Measurements from ENCODE around the gene THEMIS. TPM values are rescaled to one million over a fixed set of nuclear protein-coding genes. Genes with fewer than 3 reads are reported as not detected.

THEMIS gene
- polyA plus RNA-seq, 1 experiment = not detected

DNA sequence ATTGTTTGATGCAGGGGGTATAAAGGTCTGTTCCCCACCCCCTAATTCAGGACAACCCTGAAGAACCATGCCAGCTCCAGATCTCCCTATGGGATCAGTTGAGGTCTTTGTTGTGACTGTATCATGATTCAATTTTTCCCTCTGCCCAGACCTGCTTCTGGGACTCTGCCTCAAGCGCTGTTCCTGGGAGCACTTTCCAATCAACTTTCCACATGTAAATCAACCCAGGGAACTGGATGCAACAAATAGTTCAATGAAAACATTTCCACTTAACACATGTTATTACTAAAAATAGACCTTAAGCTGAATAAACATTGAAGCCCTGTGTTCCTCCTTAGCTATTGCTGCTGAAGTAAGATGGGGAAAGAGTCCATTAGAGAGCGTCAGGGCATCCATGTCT, 184.4 kb downstream of the THEMIS start:
- DNase-seq (ENCODE audit: low read depth) = no peak
- CTCF ChIA-PET = interaction anchor here (1.5 kb wide), 1 partner anchor 14 kb away, joined by 5 read pairs; no protein-coding TSS in a partner anchor
- POLR2A ChIA-PET = no interaction called here
- no peak overlapping the region for H3K4me3 ChIP-seq (ENCODE audit: low read depth, low read length)
- no peaks in the 10 kb centered on the region for H3K36me3 ChIP-seq (ENCODE audit: control insufficient read depth, insufficient read depth, low read length)
- TF ChIP-seq, protein P1, sequence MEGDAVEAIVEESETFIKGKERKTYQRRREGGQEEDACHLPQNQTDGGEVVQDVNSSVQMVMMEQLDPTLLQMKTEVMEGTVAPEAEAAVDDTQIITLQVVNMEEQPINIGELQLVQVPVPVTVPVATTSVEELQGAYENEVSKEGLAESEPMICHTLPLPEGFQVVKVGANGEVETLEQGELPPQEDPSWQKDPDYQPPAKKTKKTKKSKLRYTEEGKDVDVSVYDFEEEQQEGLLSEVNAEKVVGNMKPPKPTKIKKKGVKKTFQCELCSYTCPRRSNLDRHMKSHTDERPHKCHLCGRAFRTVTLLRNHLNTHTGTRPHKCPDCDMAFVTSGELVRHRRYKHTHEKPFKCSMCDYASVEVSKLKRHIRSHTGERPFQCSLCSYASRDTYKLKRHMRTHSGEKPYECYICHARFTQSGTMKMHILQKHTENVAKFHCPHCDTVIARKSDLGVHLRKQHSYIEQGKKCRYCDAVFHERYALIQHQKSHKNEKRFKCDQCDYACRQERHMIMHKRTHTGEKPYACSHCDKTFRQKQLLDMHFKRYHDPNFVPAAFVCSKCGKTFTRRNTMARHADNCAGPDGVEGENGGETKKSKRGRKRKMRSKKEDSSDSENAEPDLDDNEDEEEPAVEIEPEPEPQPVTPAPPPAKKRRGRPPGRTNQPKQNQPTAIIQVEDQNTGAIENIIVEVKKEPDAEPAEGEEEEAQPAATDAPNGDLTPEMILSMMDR (IDR thresholded peaks at IDR 0.05; ENCODE audit: insufficient read depth, low read depth, low read length) = no peak
- 0 out of 2 replicates have a peak, but pooled peaks cover 3% of the 10 kb centered on the region for H3K27me3 ChIP-seq (ENCODE audit: control insufficient read depth, insufficient read depth, low read length)

DNA sequence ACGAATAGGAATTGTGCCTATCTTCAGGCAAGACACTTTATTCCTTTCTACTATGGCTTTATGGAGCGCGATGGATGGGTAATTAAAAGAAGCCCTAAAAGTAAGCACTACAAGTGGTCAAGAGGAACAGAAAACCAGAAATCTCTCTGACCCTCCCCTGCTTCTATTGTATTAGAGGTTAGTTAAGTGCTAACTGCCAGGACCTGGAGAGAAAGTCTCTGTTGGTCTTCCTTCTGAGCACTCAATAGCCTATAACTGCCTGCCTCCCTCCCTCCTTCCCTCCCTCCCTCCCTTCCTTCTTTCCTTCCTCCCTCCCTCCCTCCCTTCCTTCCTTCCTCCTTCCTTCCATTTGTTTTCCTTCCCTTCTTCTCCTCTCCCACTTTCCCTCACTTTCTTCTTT, 190.2 kb downstream of the THEMIS start:
- ChIA-PET POLR2A (no interaction called here), CTCF (interaction anchor here (1.7 kb wide), 1 partner anchor 25 kb away, joined by 5 read pairs; no protein-coding TSS in a partner anchor)
- DNase-seq (ENCODE audit: low read depth) = no peak
- TF ChIP-seq, protein P1 (IDR thresholded peaks at IDR 0.05; ENCODE audit: insufficient read depth, low read depth, low read length) = no peak
- Histone ChIP-seq H3K27me3 (ENCODE audit: control insufficient read depth, insufficient read depth, low read length) (0 out of 2 replicates have a peak, but pooled peaks cover 3% of the 10 kb centered on the region), H3K4me3 (ENCODE audit: low read depth, low read length) (no peak overlapping the region), H3K36me3 (ENCODE audit: control insufficient read depth, insufficient read depth, low read length) (no peaks in the 10 kb centered on the region)

DNA sequence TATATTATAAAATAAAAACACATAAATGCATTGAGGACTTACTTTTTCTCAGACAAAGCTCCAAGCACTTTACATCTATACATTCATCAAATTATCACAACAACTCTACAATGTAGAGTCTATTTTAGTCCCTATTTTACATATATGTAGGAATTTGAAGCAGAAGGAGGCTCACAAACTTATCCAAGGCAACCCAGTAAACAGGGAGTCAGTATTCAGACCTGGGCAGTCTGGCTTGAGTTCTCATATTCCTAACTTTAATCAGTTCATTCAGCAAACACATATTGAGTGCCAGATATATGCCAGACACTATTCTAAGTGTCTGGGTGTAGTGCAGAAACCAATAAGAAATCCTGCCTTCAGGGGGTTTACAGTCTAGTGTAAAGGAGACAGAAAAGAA, 194.6 kb downstream of the THEMIS start:
- H3K4me3 ChIP-seq (ENCODE audit: low read depth, low read length) = no peak overlapping the region
- CTCF ChIA-PET = no interaction called here
- no peak for DNase-seq (ENCODE audit: low read depth)
- H3K27me3 ChIP-seq (ENCODE audit: control insufficient read depth, insufficient read depth, low read length) = no peaks in the 10 kb centered on the region
- no peaks in the 10 kb centered on the region for H3K36me3 ChIP-seq (ENCODE audit: control insufficient read depth, insufficient read depth, low read length)
- TF ChIP-seq, protein P1 (IDR thresholded peaks at IDR 0.05; ENCODE audit: insufficient read depth, low read depth, low read length) = no peak
- POLR2A ChIA-PET = interaction anchor here (0.7 kb wide), 1 partner anchor 1792 kb away, joined by 4 read pairs; no protein-coding TSS in a partner anchor

DNA sequence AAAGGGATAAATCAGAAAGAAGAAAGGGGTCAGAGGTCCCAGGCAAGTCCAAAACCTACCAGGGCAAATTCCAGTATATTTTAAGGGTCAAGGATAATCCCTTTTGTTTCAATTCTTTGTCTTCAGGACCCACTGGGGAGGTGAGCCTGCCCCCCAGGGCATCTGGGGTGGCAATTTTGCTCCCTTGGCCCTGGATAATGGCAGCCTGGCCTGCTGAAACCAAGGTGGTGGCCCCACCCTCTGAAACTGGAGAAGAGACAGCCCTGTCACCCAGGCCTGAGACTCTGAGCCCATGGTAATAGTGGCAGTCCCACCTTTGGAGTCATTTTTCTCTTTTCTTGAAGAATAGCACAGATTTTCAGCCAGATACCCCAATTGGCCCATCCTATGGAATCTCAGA, 205.8 kb downstream of the THEMIS start:
- Histone ChIP-seq H3K36me3 (ENCODE audit: control insufficient read depth, insufficient read depth, low read length) (no peaks in the 10 kb centered on the region), H3K27me3 (ENCODE audit: control insufficient read depth, insufficient read depth, low read length) (peaks cover 1% of the 10 kb centered on the region; the same call in 1 of the 2 replicates), H3K4me3 (ENCODE audit: low read depth, low read length) (no peak overlapping the region)
- ChIA-PET POLR2A (no interaction called here), CTCF (no interaction called here)
- DNase-seq (ENCODE audit: low read depth) = no peak
- TF ChIP-seq, protein P1 (IDR thresholded peaks at IDR 0.05; ENCODE audit: insufficient read depth, low read depth, low read length) = no peak

DNA sequence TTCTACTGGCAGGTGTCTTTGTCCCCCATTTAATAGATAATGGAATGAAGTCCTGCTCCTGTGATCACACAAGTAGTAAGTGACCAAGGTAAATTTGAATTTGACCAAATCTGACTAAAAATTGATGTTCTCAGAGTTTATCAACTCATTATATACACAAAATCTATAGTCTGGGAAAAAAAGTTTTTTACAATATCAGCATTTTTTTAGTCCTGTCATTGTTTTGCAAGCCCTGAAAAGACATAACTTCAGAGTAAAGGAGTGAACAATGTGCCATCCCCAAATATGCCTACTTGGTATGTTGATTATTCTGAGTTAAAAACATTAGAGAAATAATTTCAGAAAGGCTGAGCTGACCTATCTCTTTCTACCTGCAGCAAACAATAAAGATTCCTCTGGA, 209.7 kb downstream of the THEMIS start:
- H3K27me3 ChIP-seq (ENCODE audit: control insufficient read depth, insufficient read depth, low read length) = peaks cover 1% of the 10 kb centered on the region; the same call in 1 of the 2 replicates
- POLR2A ChIA-PET = no interaction called here
- CTCF ChIA-PET = no interaction called here
- H3K4me3 ChIP-seq (ENCODE audit: low read depth, low read length) = no peak overlapping the region
- no peak for DNase-seq (ENCODE audit: low read depth)
- no peaks in the 10 kb centered on the region for H3K36me3 ChIP-seq (ENCODE audit: control insufficient read depth, insufficient read depth, low read length)
- TF ChIP-seq, protein P1 (IDR thresholded peaks at IDR 0.05; ENCODE audit: insufficient read depth, low read depth, low read length) = no peak

Data from BJ (cell line).